T-cell (primary cell): Measurements from ENCODE around the gene KCTD17. TPM values are rescaled to one million over a fixed set of nuclear protein-coding genes. Genes with fewer than 3 reads are reported as not detected.

Experiments
- ATAC-seq, 4 experiments: fragments of 200-7000 bp in 3 of 4; fragments of 150-1000 bp in 1 of 4; cut with Tn5 transposase; replicated peaks in 1 of 4; 1 replicate in 3 of 4; 2 replicates in 1 of 4; pipeline ENCODE4 v1.10.0; 2021; ENCODE audit warnings: moderate library complexity in 3 of 4, mild to moderate bottlenecking in 2 of 4, moderate number of reproducible peaks in 1 of 4
- CTCF ChIA-PET, 2 donors: fragments of 300-600 bp; sonication (Branson Sonifier 250); formaldehyde crosslinking; loops; one replicate each; lab custom pipeline; 2022; ENCODE audit warnings: antibody characterized with exemption in 2 of 2; lab: Charles Lee
- POLR2A ChIA-PET, 2 donors: fragments of 300-600 bp; sonication (Branson Sonifier 250); formaldehyde crosslinking; loops; one replicate each; lab custom pipeline; 2022; ENCODE audit warnings: antibody characterized with exemption in 2 of 2; lab: Charles Lee
- DNase-seq, 35 experiments: peaks; one replicate each; pipeline versions ENCODE4 v3.0.0 to v3.0.0-alpha.2; 2013 to 2023
- H3K27ac ChIP-seq: one replicate; pipeline ENCODE4 v1.5.1; 2013; ENCODE audit warnings: low read length
- H3K27me3 ChIP-seq, 2 experiments: replicated peaks in 1 of 2; 1 replicate in 1 of 2; 2 replicates in 1 of 2; pipeline versions ENCODE4 v1.6.1 to v1.7.0; 2013; ENCODE audit warnings: low read length in 1 of 2, mixed read lengths in 1 of 2; ENCODE audit not compliant: control insufficient read depth in 2 of 2, insufficient read depth in 2 of 2; ENCODE audit errors: extremely low read depth in 1 of 2
- H3K36me3 ChIP-seq, 2 donors: 1 replicate in 1 of 2; 2 replicates in 1 of 2; pipeline versions ENCODE4 v1.6.1 to v1.7.0; 2013; ENCODE audit warnings: low read length in 1 of 2; ENCODE audit not compliant: control insufficient read depth in 2 of 2, insufficient read depth in 1 of 2; ENCODE audit errors: extremely low read depth in 1 of 2
- H3K4me1 ChIP-seq, 2 experiments: 1 replicate in 1 of 2; 2 replicates in 1 of 2; pipeline versions ENCODE4 v1.6.1 to v1.7.0; 2013; ENCODE audit warnings: low read length in 2 of 2, mixed read lengths in 1 of 2; ENCODE audit not compliant: insufficient read depth in 2 of 2, control insufficient read depth in 1 of 2; ENCODE audit errors: extremely low read depth in 1 of 2
- H3K4me3 ChIP-seq, 2 donors: 1 replicate in 1 of 2; 2 replicates in 1 of 2; pipeline versions ENCODE4 v1.5.1 to v1.7.0; 2013; ENCODE audit warnings: mild to moderate bottlenecking in 2 of 2, low read length in 1 of 2, moderate library complexity in 1 of 2; ENCODE audit not compliant: control insufficient read depth in 1 of 2; ENCODE audit errors: extremely low read depth in 1 of 2
- H3K9me3 ChIP-seq: 2 replicates; pipeline ENCODE4 v1.7.0; 2013
- H3K27ac Mint-ChIP-seq, 2 donors: one replicate each; pipeline ENCODE4 v1.8.0; 2020 to 2021; ENCODE audit warnings: mild to moderate bottlenecking in 2 of 2, mixed read lengths in 2 of 2
- H3K27me3 Mint-ChIP-seq, 2 donors: one replicate each; pipeline ENCODE4 v1.8.0; 2021 to 2022; ENCODE audit warnings: mixed read lengths in 2 of 2
- H3K36me3 Mint-ChIP-seq: one replicate; pipeline ENCODE4 v1.8.0; 2021; ENCODE audit warnings: mixed read lengths
- H3K4me1 Mint-ChIP-seq, 3 donors: one replicate each; pipeline ENCODE4 v1.8.0; 2020 to 2022; ENCODE audit warnings: mixed read lengths in 3 of 3, mild to moderate bottlenecking in 1 of 3
- H3K4me3 Mint-ChIP-seq, 3 donors: one replicate each; pipeline ENCODE4 v1.8.0; 2020 to 2022; ENCODE audit warnings: mild to moderate bottlenecking in 3 of 3, mixed read lengths in 3 of 3, moderate library complexity in 3 of 3
- H3K9me3 Mint-ChIP-seq, 3 donors: one replicate each; pipeline ENCODE4 v1.8.0; 2020 to 2022; ENCODE audit warnings: mixed read lengths in 3 of 3
- WGBS: methylation state at CpG from one replicate; pipeline ENCODE4 v1.1.5; 2013; ENCODE audit warnings: missing lambda C conversion rate; ENCODE audit not compliant: insufficient coverage; 5-methylcytosine and 5-hydroxymethylcytosine counted together
- total RNA-seq, 35 experiments: library from RNA in 6 of 35; stranded (reverse) in 6 of 35; fragments of 120-200 nt in 1 of 35; gene quantifications; one replicate each; pipeline versions ENCODE4 v1.2.1 to v1.2.4 and lab custom pipeline; 2013 to 2026

KCTD17 gene
- total RNA-seq, 5 donors from 2014 or later (not counting 1 experiment from before 2014, with no cell fraction given): 24.0 to 36.2 (median 35.1) TPM

- Mint-ChIP-seq H3K27ac (no peak overlapping the region), H3K4me1 (no peaks in the 10 kb centered on the region), H3K27me3 (peaks cover 13 to 18% of the 10 kb centered on the region in 2 donors), H3K36me3 (no peaks in the 10 kb centered on the region), H3K4me3 (no peak overlapping the region), H3K9me3 (no peaks in the 10 kb centered on the region)
- ChIA-PET POLR2A (interaction anchor here in 1 of 2 donors (0.5 kb wide), 1 partner anchor 268 kb away, joined by 3 read pairs; no protein-coding TSS in a partner anchor), CTCF (no interaction called here)
- H3K4me3 ChIP-seq: no peak overlapping the region
- H3K4me1 ChIP-seq: no peaks in the 10 kb centered on the region
- DNase-seq: no peak
- ATAC-seq: no peak
- H3K27me3 ChIP-seq: peaks cover 0 to 28% of the 10 kb centered on the region in 2 experiments
- no peaks in the 10 kb centered on the region for H3K9me3 ChIP-seq
- 91% methylated on average over 21 of the region's 23 CpGs for WGBS
- no peaks in the 10 kb centered on the region for H3K36me3 ChIP-seq
- H3K27ac ChIP-seq: no peak overlapping the region
Observed at GRCh38 chr22:37033605-37034430, 17.7 kb upstream of the KCTD17 start.

GRCh38 chr22:37036655-37037377, 14.7 kb upstream of the KCTD17 start:
- Mint-ChIP-seq H3K4me3 (no peak overlapping the region), H3K27me3 (peaks cover 18 to 24% of the 10 kb centered on the region in 2 donors), H3K4me1 (peaks cover 0 to 2% (median 0%) of the 10 kb centered on the region in 3 donors), H3K36me3 (no peaks in the 10 kb centered on the region), H3K27ac (no peak overlapping the region), H3K9me3 (no peaks in the 10 kb centered on the region)
- Histone ChIP-seq H3K4me1 (no peaks in the 10 kb centered on the region), H3K27ac (no peak overlapping the region), H3K36me3 (no peaks in the 10 kb centered on the region), H3K9me3 (no peaks in the 10 kb centered on the region), H3K27me3 (peaks cover 0 to 23% of the 10 kb centered on the region in 2 experiments), H3K4me3 (no peak overlapping the region)
- no peak for DNase-seq
- ATAC-seq: no peak
- ChIA-PET POLR2A (no interaction called here), CTCF (interaction anchor here in 1 of 2 donors (0.6 to 0.7 kb wide), 2 partner anchors 15 to 181 kb away, joined by 3 read pairs; partner anchors contain the start of gene KCTD17)
- WGBS: 78% methylated on average over 10 of the region's 11 CpGs

GRCh38 chr22:37037669-37038068, 13.9 kb upstream of the KCTD17 start:
- no peak overlapping the region for H3K4me3 ChIP-seq

GRCh38 chr22:37039466-37039865, 12.1 kb upstream of the KCTD17 start:
- CTCF ChIA-PET: no interaction called here
- H3K36me3 Mint-ChIP-seq: no peaks in the 10 kb centered on the region
- no peak overlapping the region for H3K4me3 Mint-ChIP-seq
- no peak overlapping the region for H3K27ac Mint-ChIP-seq
- ATAC-seq (no peak), DNase-seq (no peak)
- no peaks in the 10 kb centered on the region for H3K36me3 ChIP-seq
- H3K4me1 ChIP-seq: no peaks in the 10 kb centered on the region
- H3K9me3 ChIP-seq: no peaks in the 10 kb centered on the region
- peaks cover 0 to 31% of the 10 kb centered on the region in 2 experiments for H3K27me3 ChIP-seq
- H3K4me1 Mint-ChIP-seq: peaks cover 0 to 2% (median 0%) of the 10 kb centered on the region in 3 donors
- 80% methylated on average over 2 of the region's 2 CpGs for WGBS
- POLR2A ChIA-PET: no interaction called here
- H3K27me3 Mint-ChIP-seq: peaks cover 18 to 25% of the 10 kb centered on the region in 2 donors
- H3K9me3 Mint-ChIP-seq: no peaks in the 10 kb centered on the region
- H3K27ac ChIP-seq: no peak overlapping the region
- H3K4me3 ChIP-seq: no peak overlapping the region

More at GRCh38 chr22:37037669-37038068, 13.9 kb upstream of the KCTD17 start:
- Mint-ChIP-seq H3K36me3 (no peaks in the 10 kb centered on the region), H3K4me1 (peaks cover 0 to 2% (median 0%) of the 10 kb centered on the region in 3 donors), H3K27ac (no peak overlapping the region), H3K4me3 (no peak overlapping the region), H3K9me3 (no peaks in the 10 kb centered on the region), H3K27me3 (peaks cover 18 to 24% of the 10 kb centered on the region in 2 donors)
- DNase-seq (no peak), ATAC-seq (no peak)
- POLR2A ChIA-PET: no interaction called here
- H3K4me1 ChIP-seq: no peaks in the 10 kb centered on the region
- CTCF ChIA-PET: no interaction called here
- H3K36me3 ChIP-seq: no peaks in the 10 kb centered on the region
- H3K27ac ChIP-seq: no peak overlapping the region
- H3K27me3 ChIP-seq: peaks cover 0 to 26% of the 10 kb centered on the region in 2 experiments
- 69% methylated on average over 8 of the region's 14 CpGs for WGBS
- no peaks in the 10 kb centered on the region for H3K9me3 ChIP-seq

- Histone ChIP-seq H3K9me3 (no peaks in the 10 kb centered on the region), H3K4me3 (no peak overlapping the region), H3K36me3 (no peaks in the 10 kb centered on the region), H3K27me3 (peaks cover 0 to 16% of the 10 kb centered on the region in 2 experiments), H3K27ac (no peak overlapping the region), H3K4me1 (no peaks in the 10 kb centered on the region)
- Mint-ChIP-seq H3K27ac (no peak overlapping the region), H3K4me3 (no peak overlapping the region), H3K27me3 (peaks cover 5 to 7% of the 10 kb centered on the region in 2 donors), H3K4me1 (peaks cover 0 to 7% (median 0%) of the 10 kb centered on the region in 3 donors), H3K36me3 (no peaks in the 10 kb centered on the region), H3K9me3 (no peaks in the 10 kb centered on the region)
- POLR2A ChIA-PET: no interaction called here
- ATAC-seq: no peak
- CTCF ChIA-PET: interaction anchor here in 1 of 2 donors (0.6 kb wide), 1 partner anchor 429 kb away, joined by 9 read pairs; no protein-coding TSS in a partner anchor
- DNase-seq: no peak
- WGBS: 80% methylated on average over 4 of the region's 7 CpGs
Observed at GRCh38 chr22:37043209-37043827, 8.2 kb upstream of the KCTD17 start.
